Measurements from ENCODE around the gene TMEM131.

DNA sequence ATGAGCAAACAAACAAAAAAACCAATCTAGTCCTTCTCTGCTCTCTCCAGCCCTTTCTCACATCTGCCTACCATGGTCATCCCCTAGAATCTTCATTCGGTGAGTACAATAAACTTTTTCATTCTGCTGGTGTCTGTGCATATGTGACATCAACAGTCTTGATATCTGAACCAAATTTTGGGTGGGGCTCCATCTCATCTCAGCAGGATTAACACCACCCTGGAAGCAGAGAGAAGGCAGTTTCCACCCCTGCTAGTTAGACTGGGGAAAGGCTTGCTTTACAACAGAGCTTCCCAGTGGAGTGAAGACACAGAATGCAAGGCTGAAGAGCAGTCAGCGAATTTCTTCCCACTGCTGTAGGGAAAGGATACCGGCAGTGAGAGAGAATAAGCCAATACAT lies 116.9 kb downstream of the TMEM131 start:
- TF ChIP-seq, protein P1, sequence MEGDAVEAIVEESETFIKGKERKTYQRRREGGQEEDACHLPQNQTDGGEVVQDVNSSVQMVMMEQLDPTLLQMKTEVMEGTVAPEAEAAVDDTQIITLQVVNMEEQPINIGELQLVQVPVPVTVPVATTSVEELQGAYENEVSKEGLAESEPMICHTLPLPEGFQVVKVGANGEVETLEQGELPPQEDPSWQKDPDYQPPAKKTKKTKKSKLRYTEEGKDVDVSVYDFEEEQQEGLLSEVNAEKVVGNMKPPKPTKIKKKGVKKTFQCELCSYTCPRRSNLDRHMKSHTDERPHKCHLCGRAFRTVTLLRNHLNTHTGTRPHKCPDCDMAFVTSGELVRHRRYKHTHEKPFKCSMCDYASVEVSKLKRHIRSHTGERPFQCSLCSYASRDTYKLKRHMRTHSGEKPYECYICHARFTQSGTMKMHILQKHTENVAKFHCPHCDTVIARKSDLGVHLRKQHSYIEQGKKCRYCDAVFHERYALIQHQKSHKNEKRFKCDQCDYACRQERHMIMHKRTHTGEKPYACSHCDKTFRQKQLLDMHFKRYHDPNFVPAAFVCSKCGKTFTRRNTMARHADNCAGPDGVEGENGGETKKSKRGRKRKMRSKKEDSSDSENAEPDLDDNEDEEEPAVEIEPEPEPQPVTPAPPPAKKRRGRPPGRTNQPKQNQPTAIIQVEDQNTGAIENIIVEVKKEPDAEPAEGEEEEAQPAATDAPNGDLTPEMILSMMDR (IDR thresholded peaks at IDR 0.05 in 4 of 5, conservative IDR thresholded peaks at IDR 0.05 in 1 of 5), result no peak
- no peak for TF ChIP-seq POLR2A (IDR thresholded peaks at IDR 0.05)
